BLaER1 treated with 17β-estradiol and CSF1 and Interleukin-3, amounts not matched to agents 10 nM and 100 nM (cell line): Measurements from ENCODE around the gene CD8B2.
"Not testable (repeated sequence)": the region's sequence is repeated elsewhere in the genome, so short reads cannot be mapped to it uniquely, and the experiment has no call there.

Experiments
- H3K27ac ChIP-seq, 11 experiments: shearing (Covaris generic); formaldehyde crosslinking; 2 replicates each; pipeline ENCODE4 v1.8.1; 2022
- H3K27me3 ChIP-seq, 11 experiments: shearing (Covaris generic); formaldehyde crosslinking; 2 replicates each; pipeline ENCODE4 v1.8.1; 2022
- H3K36me3 ChIP-seq, 11 experiments: shearing (Covaris generic); formaldehyde crosslinking; 2 replicates each; pipeline ENCODE4 v1.8.1; 2022
- H3K4me1 ChIP-seq, 10 experiments: shearing (Covaris generic); formaldehyde crosslinking; 2 replicates each; pipeline ENCODE4 v1.8.1; 2022
- H3K4me2 ChIP-seq, 11 experiments: shearing (Covaris generic); formaldehyde crosslinking; 2 replicates each; pipeline ENCODE4 v1.8.1; 2022
- H3K4me3 ChIP-seq, 10 experiments: shearing (Covaris generic); formaldehyde crosslinking; 2 replicates each; pipeline ENCODE4 v1.8.1; 2022
- H3K9ac ChIP-seq, 11 experiments: shearing (Covaris generic); formaldehyde crosslinking; 2 replicates each; pipeline ENCODE4 v1.8.1; 2022
- H3K9me3 ChIP-seq, 11 experiments: shearing (Covaris generic); formaldehyde crosslinking; replicated peaks in 1 of 11; 2 replicates each; pipeline ENCODE4 v1.8.1; 2022
- H4K20me1 ChIP-seq, 11 experiments: shearing (Covaris generic); formaldehyde crosslinking; 2 replicates each; pipeline ENCODE4 v1.8.1; 2022
- Cebpa-rat ChIP-seq, 11 experiments: shearing (Covaris generic); IDR thresholded peaks; 2 replicates each; pipeline ENCODE4 v1.8.1; 2022

CD8B2 gene

DNA sequence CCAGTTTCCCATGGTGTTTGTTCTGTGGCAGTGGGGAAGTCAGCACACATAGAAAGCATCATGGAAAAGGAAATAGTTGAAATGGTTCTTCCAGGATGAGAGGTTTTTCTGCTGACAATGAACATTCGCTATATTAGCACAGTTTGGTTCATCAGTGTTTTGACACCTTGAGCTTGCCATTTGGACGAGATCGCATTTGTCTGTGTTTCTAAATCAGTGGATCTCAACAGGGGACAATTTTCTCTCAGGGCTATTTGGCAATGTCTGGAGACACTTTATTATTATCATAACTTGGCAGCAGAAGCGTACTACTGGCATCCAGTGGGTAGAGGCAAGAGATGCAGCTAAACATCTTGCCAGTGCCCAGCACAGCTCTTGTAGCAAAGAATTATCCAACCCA lies 74.6 kb downstream of the CD8B2 start:
- Histone ChIP-seq H3K9ac (no peak overlapping the region), H3K27ac (no peak overlapping the region), H3K9me3 (peaks cover 0 to 16% (median 7%) of the 10 kb centered on the region in 11 experiments; a peak in 7 of 22 replicates), H3K27me3 (no peaks in the 10 kb centered on the region), H4K20me1 (no peaks in the 10 kb centered on the region), H3K4me1 (peaks cover 21 to 49% (median 38%) of the 10 kb centered on the region in 10 experiments), H3K4me2 (no peak overlapping the region), H3K36me3 (no peaks in the 10 kb centered on the region), H3K4me3 (no peak overlapping the region)
- no peak for TF ChIP-seq Cebpa-rat (IDR thresholded peaks at IDR 0.05)

DNA sequence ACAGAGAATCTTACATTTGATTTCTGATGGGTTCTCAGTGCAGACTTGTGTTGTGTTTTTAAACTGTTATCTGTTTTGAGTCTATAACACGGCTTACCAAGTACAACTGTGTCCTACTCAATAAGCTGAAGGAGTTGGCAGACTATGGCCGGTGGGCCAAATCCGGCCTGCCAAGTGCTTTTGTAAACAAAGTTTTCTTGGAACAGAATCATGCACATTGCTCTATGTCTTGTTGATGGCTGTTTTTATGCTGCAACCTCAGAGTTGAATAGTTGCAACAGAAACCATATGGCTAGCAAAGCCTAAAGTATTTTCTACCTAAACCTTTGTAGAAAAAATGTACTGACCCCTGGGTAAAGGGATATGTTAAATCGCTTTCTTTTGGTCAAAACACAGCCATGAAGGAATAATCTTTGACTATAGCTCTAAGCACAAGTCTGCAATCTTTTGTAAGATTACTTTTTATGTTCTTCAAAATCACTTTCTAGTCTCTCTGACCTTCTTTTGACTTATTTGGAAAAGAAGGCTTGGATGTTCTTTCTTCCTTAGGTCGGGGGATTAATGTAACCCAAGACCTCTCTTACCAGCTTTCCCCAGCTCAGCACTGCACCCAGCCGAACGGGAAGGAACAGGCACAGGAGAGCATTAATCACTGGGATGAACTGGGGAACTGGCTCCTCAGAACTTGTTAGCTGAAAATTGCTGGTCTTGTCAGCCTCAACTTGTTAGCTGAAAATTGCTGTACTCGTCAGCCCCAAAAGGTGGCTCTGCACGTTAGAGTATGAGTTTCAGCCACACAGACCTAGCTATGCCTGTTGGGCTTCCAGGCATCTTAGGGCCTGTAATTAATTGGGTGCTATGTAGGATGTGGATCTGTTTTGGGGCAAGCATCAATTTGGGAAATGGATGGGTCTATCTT lies 75.4 kb downstream of the CD8B2 start:
- Histone ChIP-seq H3K9me3 (peaks cover 0 to 14% (median 5%) of the 10 kb centered on the region in 11 experiments; a peak in 6 of 22 replicates), H3K27me3 (no peaks in the 10 kb centered on the region), H3K4me3 (no peak overlapping the region), H3K4me1 (peaks cover 21 to 49% (median 39%) of the 10 kb centered on the region in 10 experiments), H4K20me1 (no peaks in the 10 kb centered on the region), H3K4me2 (peak overlapping the region in 3 of 11 experiments; percentile 33 to 88 (median 71); a peak in 3 of 22 replicates), H3K9ac (no peak overlapping the region), H3K36me3 (no peaks in the 10 kb centered on the region), H3K27ac (no peak overlapping the region)
- no peak for TF ChIP-seq Cebpa-rat (IDR thresholded peaks at IDR 0.05)

DNA sequence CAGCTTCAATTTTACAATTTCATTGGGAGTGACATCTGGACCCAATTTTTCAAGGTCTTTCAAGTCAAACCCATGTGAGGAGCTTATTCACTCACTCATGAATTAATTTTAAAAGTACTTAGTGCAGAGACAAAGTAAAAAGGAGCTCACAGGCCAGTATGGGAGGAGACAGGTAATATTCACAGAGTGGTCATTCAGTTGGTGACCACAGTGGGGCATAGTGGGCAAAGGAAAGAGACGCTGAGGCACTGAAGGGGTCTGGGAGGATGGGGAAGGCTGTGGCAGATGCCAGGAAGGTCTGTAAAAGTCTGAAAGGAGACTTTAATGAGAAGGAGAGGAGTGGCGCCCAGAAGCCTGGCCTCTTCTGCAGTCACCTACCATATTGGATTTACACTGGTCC lies 76.0 kb downstream of the CD8B2 start:
- H3K4me3 ChIP-seq, result no peak overlapping the region
- H3K9me3 ChIP-seq, result peaks cover 0 to 14% (median 0%) of the 10 kb centered on the region in 11 experiments; a peak in 4 of 22 replicates
- no peaks in the 10 kb centered on the region for H3K27me3 ChIP-seq
- no peaks in the 10 kb centered on the region for H4K20me1 ChIP-seq
- no peaks in the 10 kb centered on the region for H3K36me3 ChIP-seq
- peak overlapping the region in 10 of 11 experiments; percentile 33 to 88 (median 68); a peak in 18 of 22 replicates for H3K4me2 ChIP-seq
- H3K4me1 ChIP-seq, result peaks cover 21 to 49% (median 39%) of the 10 kb centered on the region in 10 experiments
- no peak overlapping the region for H3K27ac ChIP-seq
- H3K9ac ChIP-seq, result no peak overlapping the region
- no peak for TF ChIP-seq Cebpa-rat (IDR thresholded peaks at IDR 0.05)

DNA sequence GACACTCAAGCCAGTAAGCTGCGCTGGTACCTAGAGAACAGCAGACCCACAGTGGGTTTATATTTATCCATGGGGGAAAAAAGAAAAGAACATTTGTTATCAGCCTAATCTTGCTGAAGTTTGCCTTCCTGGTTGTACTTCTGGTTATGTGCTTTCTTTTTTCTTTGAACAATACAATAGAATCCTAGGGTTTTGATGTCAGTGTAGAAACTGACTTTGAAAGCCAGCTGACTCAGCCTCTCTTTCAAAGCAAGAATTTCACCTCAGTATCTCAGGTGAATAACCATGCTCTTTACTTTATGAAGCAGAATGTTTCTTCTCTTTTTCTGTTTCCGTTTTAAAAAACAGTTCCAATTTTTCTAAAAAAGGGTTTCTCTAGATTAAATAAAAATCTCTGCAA lies 78.4 kb downstream of the CD8B2 start:
- Histone ChIP-seq H3K9ac (no peak overlapping the region), H3K27ac (no peak overlapping the region)

DNA sequence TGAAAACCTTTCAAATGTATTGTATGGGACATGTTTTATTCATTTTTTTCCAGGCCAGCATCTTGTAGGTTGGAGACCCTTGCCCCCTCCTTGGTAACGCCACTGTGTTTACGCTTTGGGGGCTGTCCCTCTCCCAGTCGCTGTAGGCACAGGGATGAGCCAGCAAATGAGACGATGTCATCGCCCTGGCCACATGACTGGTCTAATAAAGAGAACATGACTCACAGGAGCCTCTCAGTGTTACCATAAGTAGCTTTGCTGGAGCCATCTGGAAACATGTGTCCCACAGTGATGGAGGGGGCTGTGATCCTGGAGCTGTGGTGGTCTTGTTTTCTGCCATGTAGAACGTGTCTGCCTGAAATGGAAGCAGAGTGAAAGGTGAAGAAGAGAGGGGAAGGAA lies 78.9 kb downstream of the CD8B2 start:
- Histone ChIP-seq H3K27ac (no peak overlapping the region), H3K4me2 (peak overlapping the region in 9 of 11 experiments; percentile 13 to 88 (median 47); a peak in 16 of 22 replicates)

More for the DNA sequence above, 78.4 kb downstream of the CD8B2 start:
- no peaks in the 10 kb centered on the region for H3K27me3 ChIP-seq
- H3K4me2 ChIP-seq, result peak overlapping the region in 7 of 11 experiments; percentile 38 to 88 (median 67); a peak in 8 of 22 replicates
- H3K4me3 ChIP-seq, result no peak overlapping the region
- peaks cover 0 to 10% (median 0%) of the 10 kb centered on the region in 11 experiments; a peak in 4 of 22 replicates for H3K9me3 ChIP-seq
- H3K36me3 ChIP-seq, result no peaks in the 10 kb centered on the region
- peaks cover 21 to 46% (median 38%) of the 10 kb centered on the region in 10 experiments for H3K4me1 ChIP-seq
- no peaks in the 10 kb centered on the region for H4K20me1 ChIP-seq
- TF ChIP-seq Cebpa-rat (IDR thresholded peaks at IDR 0.05), result no peak

DNA sequence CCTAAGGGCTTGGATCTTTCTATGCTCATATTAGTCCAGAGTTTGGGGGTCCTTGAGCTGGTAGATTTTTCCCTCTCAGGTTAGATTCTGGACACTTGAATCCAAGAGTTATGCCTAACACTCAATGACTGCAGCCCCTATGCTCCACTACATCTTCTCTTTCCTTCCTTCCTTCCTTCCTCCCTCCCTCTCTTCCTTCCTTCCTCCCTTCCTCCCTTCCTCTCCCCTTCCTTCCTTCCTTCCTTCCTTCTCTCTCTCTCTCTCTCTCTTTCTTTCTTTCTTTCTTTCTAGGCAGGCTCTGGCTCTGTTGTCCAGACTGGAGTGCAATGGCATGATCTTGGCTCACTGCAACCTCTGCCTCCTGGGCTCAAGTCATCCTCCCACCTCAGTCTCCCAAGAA lies 79.3 kb downstream of the CD8B2 start:
- not testable (repeated sequence) for H3K9ac ChIP-seq, H3K27ac ChIP-seq, H4K20me1 ChIP-seq, H3K36me3 ChIP-seq, H3K4me3 ChIP-seq, H3K27me3 ChIP-seq
- Histone ChIP-seq H3K4me2 (peak overlapping the region in 9 of 11 experiments; percentile 13 to 88 (median 47); a peak in 17 of 22 replicates), H3K9me3 (peaks cover 0 to 10% (median 0%) of the 10 kb centered on the region in 11 experiments; a peak in 4 of 22 replicates), H3K4me1 (peaks cover 21 to 46% (median 38%) of the 10 kb centered on the region in 10 experiments)

More for the DNA sequence above, 78.9 kb downstream of the CD8B2 start:
- no peaks in the 10 kb centered on the region for H3K36me3 ChIP-seq
- no peaks in the 10 kb centered on the region for H3K27me3 ChIP-seq
- no peak overlapping the region for H3K9ac ChIP-seq
- peaks cover 21 to 46% (median 38%) of the 10 kb centered on the region in 10 experiments for H3K4me1 ChIP-seq
- H3K9me3 ChIP-seq, result peaks cover 0 to 10% (median 0%) of the 10 kb centered on the region in 11 experiments; a peak in 4 of 22 replicates
- no peak overlapping the region for H3K4me3 ChIP-seq
- H4K20me1 ChIP-seq, result no peaks in the 10 kb centered on the region
- TF ChIP-seq Cebpa-rat (IDR thresholded peaks at IDR 0.05), result no peak

DNA sequence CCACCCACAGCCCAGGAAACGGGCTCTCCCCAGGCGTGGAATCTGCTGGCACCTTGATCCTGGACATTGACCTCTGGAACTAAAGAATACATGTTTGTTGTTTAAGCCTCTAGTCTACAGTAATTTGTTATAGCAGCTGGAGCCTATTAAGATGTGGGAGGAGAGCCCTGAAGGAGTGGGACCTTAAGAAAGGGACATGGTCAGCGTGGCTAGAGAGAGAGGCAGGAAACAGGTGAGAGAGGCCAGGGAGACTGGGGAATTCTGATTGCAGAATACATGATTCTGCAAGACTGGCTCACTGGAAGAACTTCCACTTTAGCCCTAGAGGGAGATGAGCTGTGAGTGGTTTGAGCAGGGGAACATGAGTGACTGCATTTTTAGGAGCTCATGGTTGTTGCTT lies 83.2 kb downstream of the CD8B2 start:
- Histone ChIP-seq H3K4me1 (peaks cover 7 to 28% (median 16%) of the 10 kb centered on the region in 10 experiments; a peak in 17 of 20 replicates), H3K4me3 (no peak overlapping the region), H3K36me3 (no peaks in the 10 kb centered on the region), H3K27me3 (no peaks in the 10 kb centered on the region), H3K9ac (no peak overlapping the region), H3K4me2 (no peak overlapping the region), H3K27ac (no peak overlapping the region), H3K9me3 (peaks cover 0 to 10% (median 0%) of the 10 kb centered on the region in 11 experiments; a peak in 4 of 22 replicates), H4K20me1 (no peaks in the 10 kb centered on the region)
- TF ChIP-seq Cebpa-rat (IDR thresholded peaks at IDR 0.05), result no peak
